HFF-Myc (cell line): ENCODE results near the gene IPO8.

Experiments
- DNase-seq: peaks from one replicate; pipeline ENCODE4 v3.0.0-alpha.2; 2011; ENCODE audit warnings: low read depth; ENCODE audit errors: extremely low read depth
- H3K4me3 ChIP-seq: replicated peaks from 2 replicates; pipeline ENCODE4 v1.5.1; 2011; ENCODE audit warnings: low read depth, mild to moderate bottlenecking, control low read depth, low read length
- CTCF ChIP-seq: IDR thresholded peaks from 2 replicates; pipeline ENCODE4 v1.5.1; 2012; ENCODE audit warnings: mild to moderate bottlenecking, low read depth, low read length, control low read depth; ENCODE audit errors: missing control alignments

Gene IPO8

GRCh38 chr12:30652034-30652696 lies 43.5 kb downstream of the IPO8 start:
- DNase-seq: no peak
- no peak overlapping the region for H3K4me3 ChIP-seq
- no peak for TF ChIP-seq CTCF

GRCh38 chr12:30646821-30647220 lies 48.8 kb downstream of the IPO8 start:
- TF ChIP-seq CTCF: no peak
- DNase-seq: no peak

GRCh38 chr12:30643366-30643765 lies 52.3 kb downstream of the IPO8 start:
- TF ChIP-seq CTCF: no peak
- no peak for DNase-seq
- H3K4me3 ChIP-seq: no peak overlapping the region

More at GRCh38 chr12:30646821-30647220, 48.8 kb downstream of the IPO8 start:
- no peak overlapping the region for H3K4me3 ChIP-seq

- no peak overlapping the region for H3K4me3 ChIP-seq
- no peak for DNase-seq
- no peak for TF ChIP-seq CTCF
Measured at GRCh38 chr12:30640392-30640791, 55.3 kb downstream of the IPO8 start.

GRCh38 chr12:30635385-30635784 lies 60.3 kb downstream of the IPO8 start:
- TF ChIP-seq CTCF: no peak
- H3K4me3 ChIP-seq: no peak overlapping the region
- no peak for DNase-seq

GRCh38 chr12:30631740-30632139 lies 63.9 kb downstream of the IPO8 start:
- DNase-seq: no peak
- H3K4me3 ChIP-seq: no peak overlapping the region
- no peak for TF ChIP-seq CTCF

- TF ChIP-seq CTCF: no peak
- H3K4me3 ChIP-seq: no peak overlapping the region
- DNase-seq: no peak
Measured at GRCh38 chr12:30630979-30631285, 64.7 kb downstream of the IPO8 start.
